ENCODE results near the gene FCRL5. TPM values are rescaled to one million over a fixed set of nuclear protein-coding genes. Genes with fewer than 3 reads are reported as not detected.

Gene FCRL5
- total RNA-seq, 1 donor from 2014 or later: not detected

GRCh38 chr1:157504646-157505045 lies 47.7 kb downstream of the FCRL5 start:
- Histone ChIP-seq H3K4me3 (no peak overlapping the region), H3K9me3 (no peaks in the 10 kb centered on the region), H3K27ac (no peak overlapping the region), H3K36me3 (no peaks in the 10 kb centered on the region), H3K4me1 (no peaks in the 10 kb centered on the region), H3K27me3 (no peaks in the 10 kb centered on the region)
- no peak for TF ChIP-seq CTCF (IDR thresholded peaks at IDR 0.05)
- no peak for DNase-seq (ENCODE audit: low spot score in 2 of 2)
- intact Hi-C loops (cut with DNase I): no loop called here

- Histone ChIP-seq H3K27ac (no peak overlapping the region), H3K27me3 (no peaks in the 10 kb centered on the region), H3K4me1 (no peaks in the 10 kb centered on the region), H3K36me3 (no peaks in the 10 kb centered on the region), H3K9me3 (no peaks in the 10 kb centered on the region), H3K4me3 (no peak overlapping the region)
- intact Hi-C loops (cut with DNase I): loop anchor here (5.0 to 10.0 kb wide), 2 partner anchors 127 to 305 kb away; no protein-coding TSS in a partner anchor
- no peak for TF ChIP-seq CTCF (IDR thresholded peaks at IDR 0.05)
- no peak for DNase-seq (ENCODE audit: low spot score in 2 of 2)
These were observed 52.8 kb downstream of the FCRL5 start for GRCh38 chr1:157499521-157499920.

- no peak for DNase-seq (ENCODE audit: low spot score in 2 of 2)
- Histone ChIP-seq H3K27me3 (no peaks in the 10 kb centered on the region), H3K9me3 (no peaks in the 10 kb centered on the region), H3K4me1 (no peaks in the 10 kb centered on the region), H3K36me3 (no peaks in the 10 kb centered on the region), H3K27ac (no peak overlapping the region), H3K4me3 (no peak overlapping the region)
- intact Hi-C loops (cut with DNase I): loop anchor here (5.0 to 10.0 kb wide), 2 partner anchors 126 to 304 kb away; no protein-coding TSS in a partner anchor
- TF ChIP-seq CTCF (IDR thresholded peaks at IDR 0.05): no peak
These were observed 53.6 kb downstream of the FCRL5 start for GRCh38 chr1:157498736-157499090.

GRCh38 chr1:157497987-157498735 lies 54.2 kb downstream of the FCRL5 start:
- no peak for DNase-seq (ENCODE audit: low spot score in 2 of 2)
- Histone ChIP-seq H3K27me3 (no peaks in the 10 kb centered on the region), H3K4me3 (no peak overlapping the region), H3K4me1 (no peaks in the 10 kb centered on the region), H3K27ac (no peak overlapping the region), H3K36me3 (no peaks in the 10 kb centered on the region), H3K9me3 (no peaks in the 10 kb centered on the region)
- TF ChIP-seq CTCF (IDR thresholded peaks at IDR 0.05): no peak
- intact Hi-C loops (cut with DNase I): loop anchor here (5.0 to 10.0 kb wide), 2 partner anchors 126 to 303 kb away; no protein-coding TSS in a partner anchor

- Histone ChIP-seq H3K4me3 (no peak overlapping the region), H3K9me3 (no peaks in the 10 kb centered on the region), H3K4me1 (no peaks in the 10 kb centered on the region), H3K36me3 (no peaks in the 10 kb centered on the region), H3K27ac (no peak overlapping the region), H3K27me3 (no peaks in the 10 kb centered on the region)
- no peak for DNase-seq (ENCODE audit: low spot score in 2 of 2)
- intact Hi-C loops (cut with DNase I): loop anchor here (5.0 to 10.0 kb wide), 2 partner anchors 125 to 302 kb away; no protein-coding TSS in a partner anchor
- no peak for TF ChIP-seq CTCF (IDR thresholded peaks at IDR 0.05)
These were observed 55.0 kb downstream of the FCRL5 start for GRCh38 chr1:157497284-157497683.

Measured in ascending aorta (tissue), 2 donors.